UCSD-AML1 (cell line): ENCODE measurements around the gene HECW1.

Source experiments
- DNase-seq: peaks from one replicate; lab custom pipeline; 2025; ENCODE audit not compliant: unreplicated experiment; lab: John Stamatoyannopoulos, UW

Gene HECW1

DNA sequence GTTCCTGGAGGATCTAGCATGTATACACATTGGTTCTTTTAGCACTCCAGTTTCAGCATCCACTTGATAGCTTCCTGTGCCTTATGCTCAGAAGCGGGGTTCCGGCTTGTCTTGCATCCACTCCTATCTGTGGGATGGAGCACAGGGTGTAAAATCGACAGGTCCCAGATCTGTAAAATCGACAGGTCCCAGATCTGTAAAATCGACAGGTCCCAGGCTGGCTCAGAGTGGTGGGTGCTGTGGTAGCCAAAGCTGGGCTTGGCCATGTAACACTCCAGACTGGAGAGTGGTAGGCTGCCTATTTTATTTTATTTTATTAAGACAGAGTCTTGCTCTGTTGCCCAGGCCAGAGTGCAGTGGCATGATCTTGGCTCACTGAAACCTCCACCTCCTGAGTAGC lies 30.3 kb downstream of the HECW1 start:
- no peak for DNase-seq

GRCh38 chr7:43143918-43144589 lies 31.6 kb downstream of the HECW1 start:
- no peak for DNase-seq

GRCh38 chr7:43148161-43148731 lies 35.8 kb downstream of the HECW1 start:
- DNase-seq: no peak

DNA sequence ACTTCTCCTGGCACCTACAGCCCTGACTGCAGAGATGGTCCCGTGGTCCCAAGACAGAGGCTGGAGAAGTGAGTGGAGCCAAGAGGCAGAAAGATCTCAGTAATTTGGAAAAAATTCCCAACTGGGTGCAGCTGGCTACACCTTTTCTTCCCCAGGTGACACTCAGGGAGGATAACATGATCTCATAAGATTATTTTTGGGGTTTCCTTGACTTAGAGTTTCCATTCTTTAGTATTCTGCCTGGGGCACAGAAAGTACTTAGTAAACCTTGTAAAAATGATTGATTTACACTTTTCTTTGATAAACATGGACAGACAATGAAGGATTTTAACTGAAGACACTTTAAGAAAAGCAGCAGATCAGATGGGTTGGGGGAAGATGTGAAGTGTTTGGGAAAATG lies 38.6 kb downstream of the HECW1 start:
- no peak for DNase-seq

DNA sequence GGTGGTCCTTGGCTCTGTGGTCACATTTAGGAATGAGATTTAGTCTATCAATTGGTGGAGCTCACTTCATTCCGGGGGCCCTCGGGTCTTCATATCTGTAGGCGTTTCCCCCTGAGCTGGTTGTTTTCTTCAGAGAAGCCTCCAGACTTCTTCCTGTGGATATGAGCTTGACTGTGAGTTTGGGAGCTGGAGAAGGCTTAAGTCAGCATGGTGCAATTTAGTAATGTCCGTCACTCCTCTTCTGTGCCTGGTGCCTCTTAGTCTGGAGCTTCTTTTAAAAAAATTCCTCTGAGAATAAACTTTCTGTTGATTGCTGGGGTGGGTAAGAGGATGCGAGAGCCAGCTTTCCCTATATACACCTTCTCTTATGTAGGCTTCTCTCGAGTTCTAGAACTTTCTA lies 40.2 kb downstream of the HECW1 start:
- DNase-seq: no peak

GRCh38 chr7:43155636-43156035 lies 43.2 kb downstream of the HECW1 start:
- DNase-seq: no peak

DNA sequence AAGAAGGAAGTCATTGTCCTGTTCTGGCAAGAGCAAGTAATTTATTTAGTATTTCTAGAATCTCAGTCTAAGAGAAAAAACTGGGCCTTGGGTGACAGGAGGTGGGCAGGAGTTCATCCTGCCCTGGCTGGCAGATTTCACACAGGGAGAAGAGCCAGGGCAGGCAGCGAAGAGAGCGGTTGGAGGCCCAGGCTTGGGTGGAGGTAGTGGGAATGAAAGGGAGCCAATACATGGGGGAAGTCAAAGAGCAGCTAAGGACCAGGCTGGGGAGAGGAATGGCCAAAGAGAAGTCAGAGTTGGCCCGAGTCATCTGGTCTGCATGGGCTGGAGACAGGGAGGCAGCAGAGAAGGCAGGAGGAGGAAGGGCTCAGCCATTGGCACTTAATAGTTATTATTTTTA lies 51.4 kb downstream of the HECW1 start:
- no peak for DNase-seq

- no peak for DNase-seq
Measured at GRCh38 chr7:43164757-43165156, 52.3 kb downstream of the HECW1 start.

DNA sequence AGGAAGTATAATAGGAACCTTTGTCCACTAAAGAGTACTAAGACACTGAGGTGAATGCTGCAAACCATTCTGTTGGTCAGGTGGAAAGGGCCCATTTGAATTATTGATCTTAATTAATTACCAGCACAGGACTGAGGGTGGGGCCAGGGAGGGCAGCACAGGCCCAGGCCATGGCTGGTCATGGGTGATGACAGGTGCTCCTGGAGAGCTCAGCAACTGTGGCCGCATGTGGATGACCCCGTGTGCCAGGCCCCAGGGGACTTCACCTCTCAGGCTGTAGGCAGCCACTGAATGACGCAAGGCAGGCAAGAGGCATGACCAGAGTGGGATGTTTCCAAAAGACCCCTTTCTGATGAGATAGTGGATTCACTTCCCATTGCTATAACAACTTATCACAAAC lies 54.2 kb downstream of the HECW1 start:
- DNase-seq: no peak

DNA sequence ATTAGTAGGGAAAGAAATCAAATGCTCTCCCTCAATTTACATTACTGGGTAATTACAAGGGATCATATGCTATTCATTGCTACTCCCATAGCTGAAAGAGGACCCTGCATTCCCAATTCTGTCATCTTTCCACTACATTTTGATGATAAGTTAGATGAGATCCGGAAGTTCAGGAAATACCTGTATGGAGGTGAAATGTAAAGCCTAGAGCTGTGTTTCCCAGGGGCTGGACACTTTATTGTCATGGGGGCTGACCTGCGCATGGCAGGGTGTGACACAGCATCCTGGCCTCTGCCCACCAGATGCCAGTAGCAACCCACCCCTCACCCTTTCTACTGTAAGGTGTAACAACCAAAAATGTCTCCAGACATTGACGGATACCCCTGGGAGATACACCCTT lies 56.6 kb downstream of the HECW1 start:
- DNase-seq: no peak

DNA sequence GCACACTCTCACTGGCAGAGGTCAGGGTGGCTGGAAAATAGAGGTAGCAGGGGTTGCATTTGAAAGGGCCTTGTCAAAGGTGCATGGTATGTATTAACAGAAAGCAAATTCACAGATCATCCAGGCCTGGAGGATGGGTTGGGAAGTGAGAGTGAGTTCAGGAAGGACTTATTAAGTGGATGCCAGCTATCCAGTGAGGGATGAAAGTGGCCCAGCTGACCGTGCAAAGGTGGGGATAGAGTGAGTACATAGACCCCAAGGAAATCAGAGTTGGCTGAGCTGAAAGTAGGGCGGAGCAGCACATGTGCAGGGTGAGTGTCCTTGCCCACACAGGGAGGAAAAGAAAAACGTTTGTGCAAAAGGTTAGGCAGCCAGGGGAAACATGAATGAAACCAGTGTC lies 58.1 kb downstream of the HECW1 start:
- no peak for DNase-seq

GRCh38 chr7:43175570-43176200 lies 63.2 kb downstream of the HECW1 start:
- no peak for DNase-seq

DNA sequence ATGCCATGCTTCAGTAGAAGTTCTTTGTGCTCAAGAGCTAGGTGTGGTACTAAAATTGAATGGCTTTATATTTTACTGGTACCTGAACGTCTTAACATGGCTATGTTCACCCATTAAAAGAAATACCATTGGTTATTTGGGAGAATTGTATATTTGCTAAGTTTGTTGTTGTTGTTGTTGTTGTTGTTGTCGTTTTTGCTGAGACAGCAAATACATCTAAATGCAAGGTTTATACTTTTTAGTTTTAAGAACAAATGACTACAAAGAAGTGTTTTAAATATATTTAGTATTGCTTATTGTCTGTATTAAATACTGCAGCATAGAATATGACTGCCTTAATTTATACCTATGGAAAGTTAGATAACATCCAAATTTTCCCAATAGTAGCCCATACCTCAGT lies 66.9 kb downstream of the HECW1 start:
- no peak for DNase-seq

DNA sequence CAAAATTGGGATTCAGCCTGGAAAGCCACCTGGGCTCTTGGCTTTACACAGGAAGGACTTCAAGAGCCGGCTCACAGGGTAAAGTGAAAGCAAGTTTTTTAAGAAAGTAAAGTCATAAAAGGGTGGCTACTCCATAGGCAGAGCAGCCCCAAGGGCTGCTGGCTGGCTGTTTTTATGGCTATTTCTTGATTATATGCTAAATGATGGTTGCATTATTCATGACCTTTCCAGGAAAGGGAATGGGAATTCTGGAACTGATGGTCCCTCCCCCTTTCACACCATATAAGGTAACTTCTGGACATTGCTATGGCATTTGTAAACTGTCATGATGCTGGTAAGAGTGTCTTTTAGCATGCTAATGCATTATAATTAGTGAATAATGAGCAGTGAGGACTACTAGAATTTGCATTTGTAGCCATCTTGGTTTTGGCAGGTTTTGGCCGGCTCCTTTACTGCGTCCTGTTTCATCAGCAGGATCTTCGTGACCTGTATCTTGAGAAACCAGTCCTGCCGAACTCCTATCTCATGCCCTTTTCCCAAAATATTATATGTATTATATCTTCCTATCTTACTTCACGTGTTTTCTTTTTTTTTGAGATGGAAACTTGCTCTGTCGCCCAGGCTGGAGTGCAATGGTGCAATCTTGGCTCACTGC lies 80.5 kb downstream of the HECW1 start:
- DNase-seq: no peak

GRCh38 chr7:43193893-43194292 lies 81.4 kb downstream of the HECW1 start:
- DNase-seq: no peak

- DNase-seq: no peak
Measured at GRCh38 chr7:43195256-43195655, 82.8 kb downstream of the HECW1 start.

DNA sequence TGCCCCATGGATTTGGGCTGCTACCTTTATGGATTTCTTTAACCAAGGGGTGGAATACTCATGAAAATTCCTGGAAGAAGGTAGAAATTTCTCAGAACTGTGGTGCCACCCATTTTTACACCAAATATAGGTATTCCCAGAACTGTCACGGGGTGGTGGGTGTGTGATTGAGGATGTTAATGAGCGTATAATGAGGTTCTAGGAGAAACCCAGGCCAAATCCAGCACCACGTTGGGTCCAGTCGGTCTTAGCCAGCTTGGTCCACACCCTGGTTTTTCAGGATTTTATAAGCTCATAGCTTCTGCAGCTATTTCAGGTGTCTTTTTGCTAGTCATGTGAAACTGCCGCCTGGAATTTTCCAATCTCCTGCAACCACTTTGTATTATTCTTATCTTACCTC lies 83.3 kb downstream of the HECW1 start:
- DNase-seq: no peak

DNA sequence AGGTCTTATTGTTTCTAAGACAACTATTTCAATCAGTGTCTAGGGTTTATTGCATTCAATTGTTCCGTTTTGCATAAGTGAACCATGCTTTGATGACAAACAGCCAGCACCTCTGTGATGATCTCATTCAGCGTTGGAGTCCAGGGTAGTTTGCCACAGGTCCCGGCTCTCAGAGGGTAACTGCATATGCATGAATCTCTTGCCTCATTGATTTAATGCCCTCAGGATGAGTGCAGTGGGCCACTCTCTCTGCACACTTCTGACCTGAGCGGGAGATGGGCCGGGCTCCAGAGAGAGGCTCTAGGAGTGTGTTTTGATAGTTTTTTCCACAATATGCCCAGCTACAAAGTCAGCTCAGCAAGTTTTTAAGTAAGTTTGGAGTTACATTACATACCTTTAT lies 83.9 kb downstream of the HECW1 start:
- no peak for DNase-seq

DNA sequence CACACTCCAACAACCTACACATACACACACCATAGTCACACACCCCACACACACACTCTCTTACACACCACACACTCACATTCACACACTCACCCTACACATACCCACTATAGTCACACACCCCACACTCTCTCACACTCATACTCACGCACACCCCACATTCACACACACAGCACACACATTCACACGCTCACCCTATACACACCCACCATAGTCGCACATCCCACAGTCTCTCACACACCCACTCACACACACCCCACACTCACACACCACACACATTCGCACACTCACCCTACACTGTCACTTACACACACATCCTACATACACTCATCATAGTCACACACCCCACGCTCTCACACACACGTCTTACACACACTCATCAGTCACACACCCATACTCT lies 85.6 kb downstream of the HECW1 start:
- DNase-seq: no peak

DNA sequence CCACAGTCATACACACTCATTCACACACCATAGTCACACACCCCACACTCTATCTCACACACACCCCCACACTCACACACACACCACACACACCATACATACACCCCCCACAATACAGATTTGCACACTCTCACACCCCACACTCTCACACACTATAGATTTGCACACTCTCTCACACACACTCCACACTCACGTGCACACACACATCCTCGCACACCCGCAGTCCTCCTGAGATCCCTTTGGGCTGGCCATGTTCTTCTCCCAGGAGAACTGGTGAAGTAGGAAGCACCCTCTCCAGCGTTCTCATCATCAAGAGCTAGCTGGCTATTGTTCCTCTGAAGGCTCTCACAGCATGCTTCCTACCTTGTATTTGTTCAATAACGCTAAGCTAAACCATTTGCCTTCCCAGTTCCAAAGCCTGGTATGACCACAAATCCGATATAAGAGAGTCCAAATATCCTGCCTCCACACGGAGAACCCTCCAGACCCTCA lies 86.2 kb downstream of the HECW1 start:
- no peak for DNase-seq

DNA sequence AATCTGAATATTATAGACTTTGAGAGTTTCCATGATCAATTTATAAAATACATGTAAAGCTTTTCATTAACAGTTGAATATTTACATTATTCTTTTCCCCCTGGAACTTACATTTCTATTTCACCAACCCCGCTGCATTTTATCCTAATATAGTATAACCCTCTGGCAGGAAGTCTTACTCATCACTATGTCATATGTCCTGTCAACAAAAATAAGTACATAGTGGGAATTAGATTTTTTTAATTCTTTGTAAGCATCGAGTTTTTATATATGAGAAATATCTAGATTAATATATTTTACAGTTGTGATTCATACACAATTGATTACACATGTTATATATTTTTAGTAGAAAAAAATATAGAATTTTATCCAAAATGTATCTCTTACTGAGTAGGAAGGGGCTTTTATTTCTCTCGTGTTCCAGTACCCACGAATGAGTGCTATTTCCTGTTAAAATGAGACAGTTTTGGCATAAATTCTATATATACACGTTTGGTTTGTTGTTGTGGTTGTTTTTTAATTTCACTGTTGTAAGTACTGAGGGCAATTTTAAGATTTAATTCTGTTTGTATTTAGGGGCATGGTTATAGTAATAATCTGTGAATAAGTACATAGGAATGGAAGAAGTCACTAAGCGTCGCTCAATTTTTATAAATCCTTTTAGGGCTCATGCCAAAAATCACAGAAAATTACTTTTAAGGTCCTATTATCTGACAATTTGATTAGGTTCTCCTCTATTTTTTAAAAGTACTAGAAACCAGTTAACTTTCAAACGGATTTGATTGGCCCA lies 87.1 kb downstream of the HECW1 start:
- no peak for DNase-seq
